HepG2 (cell line): ENCODE data around the gene MS4A18.

Source experiments
- CREB1 ChIP-seq, 2 experiments: fragments of 450-650 bp in 1 of 2; IDR thresholded peaks; 2 replicates each; pipeline ENCODE4 v1.6.1; 2016 to 2017; ENCODE audit warnings: control low read depth in 1 of 2, mild to moderate bottlenecking in 1 of 2, missing compliant biosample characterization in 1 of 2, missing genetic modification characterization in 1 of 2
- NCOR1 ChIP-seq: fragments of 200-600 bp; sonication (generic); IDR thresholded peaks from 2 replicates; pipeline ENCODE4 v1.7.0; 2017; ENCODE audit warnings: antibody characterized with exemption, low read length, borderline replicate concordance
- NFYB ChIP-seq: sonication (generic); formaldehyde crosslinking; IDR thresholded peaks from 2 replicates; pipeline ENCODE4 v1.4.0; 2020; ENCODE audit warnings: missing genetic modification reagents
- RCOR2 ChIP-seq: IDR thresholded peaks from 2 replicates; pipeline ENCODE4 v1.6.1; 2016; ENCODE audit warnings: missing biosample characterization, missing genetic modification reagents
- ZNF224 ChIP-seq: sonication (generic); formaldehyde crosslinking; IDR thresholded peaks from 2 replicates; pipeline ENCODE4 v1.5.0; 2020; ENCODE audit warnings: mild to moderate bottlenecking, missing genetic modification reagents
- ZNF225 ChIP-seq: sonication (generic); formaldehyde crosslinking; IDR thresholded peaks from 2 replicates; pipeline ENCODE4 v1.4.0; 2020; ENCODE audit warnings: mild to moderate bottlenecking, missing genetic modification reagents
- ZNF782 ChIP-seq: sonication (generic); formaldehyde crosslinking; IDR thresholded peaks from 2 replicates; pipeline ENCODE4 v1.4.0; 2020; ENCODE audit warnings: missing genetic modification reagents, mild to moderate bottlenecking, borderline replicate concordance
- TF ChIP-seq, protein P1 (sequence below): sonication (generic); formaldehyde crosslinking; IDR thresholded peaks from 2 replicates; pipeline ENCODE4 v1.4.0; 2020; ENCODE audit warnings: missing genetic modification reagents
- TF ChIP-seq, protein P2 (sequence below): sonication (generic); formaldehyde crosslinking; IDR thresholded peaks from 2 replicates; pipeline ENCODE4 v1.5.1; 2020; ENCODE audit warnings: missing genetic modification reagents, mild to moderate bottlenecking, borderline replicate concordance
- TF ChIP-seq, protein P3 (sequence below), 2 experiments: sonication (generic) in 1 of 2; formaldehyde crosslinking in 1 of 2; IDR thresholded peaks; 2 replicates each; pipeline versions ENCODE4 v1.5.1 to v1.6.1; 2011 to 2020; ENCODE audit warnings: borderline replicate concordance in 1 of 2, low read depth in 1 of 2, low read length in 1 of 2, mild to moderate bottlenecking in 1 of 2, missing genetic modification reagents in 1 of 2, moderate library complexity in 1 of 2

DNA sequence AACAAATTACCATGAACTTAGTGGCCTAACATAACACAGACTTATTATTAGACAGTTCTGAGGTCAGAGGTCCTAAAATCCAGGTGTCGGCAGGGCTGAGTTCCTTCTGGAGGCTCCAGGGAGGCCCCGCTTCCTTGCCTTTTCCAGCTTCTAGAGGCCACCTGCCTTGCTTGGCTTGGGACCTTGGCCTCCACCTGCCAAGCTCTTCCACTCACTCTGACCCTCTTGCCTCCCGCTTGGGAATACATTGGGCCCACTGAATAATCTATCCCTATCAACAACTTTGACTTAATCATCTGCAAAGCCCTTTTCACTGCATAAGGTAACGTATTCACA is 57.4 kb downstream of the MS4A18 start:
- TF ChIP-seq, protein P1, sequence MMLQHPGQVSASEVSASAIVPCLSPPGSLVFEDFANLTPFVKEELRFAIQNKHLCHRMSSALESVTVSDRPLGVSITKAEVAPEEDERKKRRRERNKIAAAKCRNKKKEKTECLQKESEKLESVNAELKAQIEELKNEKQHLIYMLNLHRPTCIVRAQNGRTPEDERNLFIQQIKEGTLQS = no peak
- no peak for TF ChIP-seq ZNF224
- TF ChIP-seq RCOR2 = no peak
- no peak for TF ChIP-seq NCOR1
- no peak for TF ChIP-seq CREB1 (IDR thresholded peaks at IDR 0.05)
- no peak for TF ChIP-seq CREB1 (CRISPR knock-in tag; IDR thresholded peaks at IDR 0.05)
- TF ChIP-seq, protein P2, sequence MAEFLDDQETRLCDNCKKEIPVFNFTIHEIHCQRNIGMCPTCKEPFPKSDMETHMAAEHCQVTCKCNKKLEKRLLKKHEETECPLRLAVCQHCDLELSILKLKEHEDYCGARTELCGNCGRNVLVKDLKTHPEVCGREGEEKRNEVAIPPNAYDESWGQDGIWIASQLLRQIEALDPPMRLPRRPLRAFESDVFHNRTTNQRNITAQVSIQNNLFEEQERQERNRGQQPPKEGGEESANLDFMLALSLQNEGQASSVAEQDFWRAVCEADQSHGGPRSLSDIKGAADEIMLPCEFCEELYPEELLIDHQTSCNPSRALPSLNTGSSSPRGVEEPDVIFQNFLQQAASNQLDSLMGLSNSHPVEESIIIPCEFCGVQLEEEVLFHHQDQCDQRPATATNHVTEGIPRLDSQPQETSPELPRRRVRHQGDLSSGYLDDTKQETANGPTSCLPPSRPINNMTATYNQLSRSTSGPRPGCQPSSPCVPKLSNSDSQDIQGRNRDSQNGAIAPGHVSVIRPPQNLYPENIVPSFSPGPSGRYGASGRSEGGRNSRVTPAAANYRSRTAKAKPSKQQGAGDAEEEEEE = no peak
- TF ChIP-seq, protein P3, sequence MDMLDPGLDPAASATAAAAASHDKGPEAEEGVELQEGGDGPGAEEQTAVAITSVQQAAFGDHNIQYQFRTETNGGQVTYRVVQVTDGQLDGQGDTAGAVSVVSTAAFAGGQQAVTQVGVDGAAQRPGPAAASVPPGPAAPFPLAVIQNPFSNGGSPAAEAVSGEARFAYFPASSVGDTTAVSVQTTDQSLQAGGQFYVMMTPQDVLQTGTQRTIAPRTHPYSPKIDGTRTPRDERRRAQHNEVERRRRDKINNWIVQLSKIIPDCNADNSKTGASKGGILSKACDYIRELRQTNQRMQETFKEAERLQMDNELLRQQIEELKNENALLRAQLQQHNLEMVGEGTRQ (IDR thresholded peaks at IDR 0.05; ENCODE audit: low read depth, low read length) = no peak
- TF ChIP-seq, protein P3 (CRISPR knock-in tag; IDR thresholded peaks at IDR 0.05; ENCODE audit: borderline replicate concordance) = no peak
- no peak for TF ChIP-seq NFYB (CRISPR knock-in tag)
- no peak for TF ChIP-seq ZNF782 (CRISPR knock-in tag)
- TF ChIP-seq ZNF225 (CRISPR knock-in tag) = no peak
